IMR-90 (cell line): ENCODE data around the gene APOBEC3F.

Source experiments
- BHLHE40 ChIP-seq: fragments of 150-350 bp; IDR thresholded peaks from 2 replicates; pipeline ENCODE4 v1.6.1; 2016; ENCODE audit warnings: mild to moderate bottlenecking, low read depth, low read length
- FOS ChIP-seq: fragments of 150-350 bp; IDR thresholded peaks from 2 replicates; pipeline ENCODE4 v1.6.1; 2016; ENCODE audit warnings: low read depth, low read length
- MAFK ChIP-seq: IDR thresholded peaks from 2 replicates; pipeline ENCODE4 v1.6.1; 2012; ENCODE audit warnings: low read depth, low read length, improper control_type of control experiment
- MAZ ChIP-seq: IDR thresholded peaks from 2 replicates; pipeline ENCODE4 v1.6.1; 2012; ENCODE audit warnings: low read depth, mild to moderate bottlenecking, low read length, improper control_type of control experiment, moderate library complexity, borderline replicate concordance
- MXI1 ChIP-seq: IDR thresholded peaks from 2 replicates; pipeline ENCODE4 v1.6.1; 2012; ENCODE audit warnings: low read depth, mild to moderate bottlenecking, low read length, moderate library complexity, borderline replicate concordance
- POLR2A ChIP-seq: IDR thresholded peaks from 2 replicates; pipeline ENCODE4 v1.6.1; 2012; ENCODE audit warnings: mild to moderate bottlenecking, low read depth, low read length
- RAD21 ChIP-seq: IDR thresholded peaks from 2 replicates; pipeline ENCODE4 v1.6.1; 2012; ENCODE audit warnings: low read length, improper control_type of control experiment
- RFX5 ChIP-seq: IDR thresholded peaks from 2 replicates; pipeline ENCODE4 v1.8.0; 2012; ENCODE audit warnings: low read depth, mild to moderate bottlenecking, low read length, moderate library complexity
- SMC3 ChIP-seq: fragments of 150-350 bp; IDR thresholded peaks from 2 replicates; pipeline ENCODE4 v1.6.1; 2016; ENCODE audit warnings: low read depth, mild to moderate bottlenecking, antibody characterized with exemption, low read length, moderate library complexity
- TF ChIP-seq, protein P1 (sequence below): conservative IDR thresholded peaks from 2 replicates; pipeline ENCODE4 v1.5.1; 2012; ENCODE audit warnings: mild to moderate bottlenecking, low read depth, low read length, improper control_type of control experiment
- TF ChIP-seq, protein P2 (sequence below): fragments of 150-350 bp; IDR thresholded peaks from 2 replicates; pipeline ENCODE4 v1.6.1; 2016; ENCODE audit warnings: low read depth, mild to moderate bottlenecking, low read length, moderate library complexity, borderline replicate concordance

DNA sequence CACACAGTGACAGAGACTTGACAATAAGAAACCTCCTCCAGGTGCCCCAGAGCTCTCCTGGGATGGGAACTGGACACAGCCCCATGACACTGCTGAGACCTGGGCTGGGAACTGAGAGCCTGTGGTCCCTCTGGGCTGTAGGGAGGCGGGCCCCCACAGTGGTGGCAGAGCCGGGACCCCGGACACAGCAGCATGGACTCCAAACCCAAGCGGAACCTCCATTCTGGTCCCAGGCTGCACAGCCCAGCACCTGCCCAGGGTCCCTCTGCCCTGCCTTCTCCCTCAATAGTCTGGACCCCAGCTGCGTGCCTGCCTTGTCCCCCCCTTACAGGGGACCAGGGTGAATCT is 48.0 kb downstream of the APOBEC3F start:
- TF ChIP-seq SMC3 (no peak), POLR2A (no peak), MXI1 (no peak), MAFK (no peak), RAD21 (no peak), RFX5 (no peak), MAZ (no peak), BHLHE40 (no peak), FOS (no peak)
- TF ChIP-seq, protein P1, sequence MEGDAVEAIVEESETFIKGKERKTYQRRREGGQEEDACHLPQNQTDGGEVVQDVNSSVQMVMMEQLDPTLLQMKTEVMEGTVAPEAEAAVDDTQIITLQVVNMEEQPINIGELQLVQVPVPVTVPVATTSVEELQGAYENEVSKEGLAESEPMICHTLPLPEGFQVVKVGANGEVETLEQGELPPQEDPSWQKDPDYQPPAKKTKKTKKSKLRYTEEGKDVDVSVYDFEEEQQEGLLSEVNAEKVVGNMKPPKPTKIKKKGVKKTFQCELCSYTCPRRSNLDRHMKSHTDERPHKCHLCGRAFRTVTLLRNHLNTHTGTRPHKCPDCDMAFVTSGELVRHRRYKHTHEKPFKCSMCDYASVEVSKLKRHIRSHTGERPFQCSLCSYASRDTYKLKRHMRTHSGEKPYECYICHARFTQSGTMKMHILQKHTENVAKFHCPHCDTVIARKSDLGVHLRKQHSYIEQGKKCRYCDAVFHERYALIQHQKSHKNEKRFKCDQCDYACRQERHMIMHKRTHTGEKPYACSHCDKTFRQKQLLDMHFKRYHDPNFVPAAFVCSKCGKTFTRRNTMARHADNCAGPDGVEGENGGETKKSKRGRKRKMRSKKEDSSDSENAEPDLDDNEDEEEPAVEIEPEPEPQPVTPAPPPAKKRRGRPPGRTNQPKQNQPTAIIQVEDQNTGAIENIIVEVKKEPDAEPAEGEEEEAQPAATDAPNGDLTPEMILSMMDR = no peak
- TF ChIP-seq, protein P2, sequence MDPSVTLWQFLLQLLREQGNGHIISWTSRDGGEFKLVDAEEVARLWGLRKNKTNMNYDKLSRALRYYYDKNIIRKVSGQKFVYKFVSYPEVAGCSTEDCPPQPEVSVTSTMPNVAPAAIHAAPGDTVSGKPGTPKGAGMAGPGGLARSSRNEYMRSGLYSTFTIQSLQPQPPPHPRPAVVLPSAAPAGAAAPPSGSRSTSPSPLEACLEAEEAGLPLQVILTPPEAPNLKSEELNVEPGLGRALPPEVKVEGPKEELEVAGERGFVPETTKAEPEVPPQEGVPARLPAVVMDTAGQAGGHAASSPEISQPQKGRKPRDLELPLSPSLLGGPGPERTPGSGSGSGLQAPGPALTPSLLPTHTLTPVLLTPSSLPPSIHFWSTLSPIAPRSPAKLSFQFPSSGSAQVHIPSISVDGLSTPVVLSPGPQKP = no peak
